HepG2 (cell line): Measurements from ENCODE around the gene UFSP2. TPM values are rescaled to one million over a fixed set of nuclear protein-coding genes. Genes with fewer than 3 reads are reported as not detected.

Experiments used
- ARID5B ChIP-seq: IDR thresholded peaks from 2 replicates; pipeline ENCODE4 v1.4.0; 2020; ENCODE audit warnings: mild to moderate bottlenecking, missing genetic modification reagents
- ARNTL ChIP-seq: sonication (generic); formaldehyde crosslinking; IDR thresholded peaks from 2 replicates; pipeline ENCODE4 v1.4.0; 2020; ENCODE audit warnings: mild to moderate bottlenecking, missing genetic modification reagents
- ATF7 ChIP-seq, 2 experiments: fragments of 450-650 bp in 1 of 2; sonication (generic) in 1 of 2; formaldehyde crosslinking in 1 of 2; IDR thresholded peaks; 2 replicates each; pipeline versions ENCODE4 v1.4.0 to v1.6.1; 2016 to 2020; ENCODE audit warnings: antibody characterized with exemption in 1 of 2, mild to moderate bottlenecking in 1 of 2, missing genetic modification reagents in 1 of 2
- ETS1 ChIP-seq: sonication (generic); formaldehyde crosslinking; IDR thresholded peaks from 2 replicates; pipeline ENCODE4 v1.4.0; 2020; ENCODE audit warnings: missing genetic modification reagents
- HOXA5 ChIP-seq: sonication (generic); formaldehyde crosslinking; IDR thresholded peaks from 2 replicates; pipeline ENCODE4 v1.4.0; 2020; ENCODE audit warnings: missing genetic modification reagents
- MIXL1 ChIP-seq: IDR thresholded peaks from 2 replicates; pipeline ENCODE4 v1.6.1; 2016
- MYPOP ChIP-seq: sonication (generic); formaldehyde crosslinking; IDR thresholded peaks from 2 replicates; pipeline ENCODE4 v1.8.1; 2023; ENCODE audit warnings: mild to moderate bottlenecking, moderate library complexity, missing genetic modification reagents
- POGK ChIP-seq: sonication (generic); formaldehyde crosslinking; conservative IDR thresholded peaks from 2 replicates; pipeline ENCODE4 v1.8.0; 2022; ENCODE audit warnings: mild to moderate bottlenecking, moderate library complexity, missing genetic modification reagents
- RNF2 ChIP-seq: fragments of 450-650 bp; conservative IDR thresholded peaks from 2 replicates; pipeline ENCODE4 v1.6.1; 2016; ENCODE audit warnings: low read depth
- RNF219 ChIP-seq: sonication (generic); formaldehyde crosslinking; IDR thresholded peaks from 2 replicates; pipeline ENCODE4 v1.5.0; 2020; ENCODE audit warnings: mild to moderate bottlenecking, missing genetic modification reagents
- THYN1 ChIP-seq: sonication (generic); formaldehyde crosslinking; IDR thresholded peaks from 2 replicates; pipeline ENCODE4 v1.8.1; 2023; ENCODE audit warnings: low read depth, mild to moderate bottlenecking, moderate library complexity, missing genetic modification reagents, borderline replicate concordance
- ZFP90 ChIP-seq: sonication (generic); formaldehyde crosslinking; IDR thresholded peaks from 2 replicates; pipeline ENCODE4 v1.8.0; 2022; ENCODE audit warnings: missing genetic modification reagents, mild to moderate bottlenecking, inconsistent platforms, borderline replicate concordance
- ZNF17 ChIP-seq: sonication (generic); formaldehyde crosslinking; IDR thresholded peaks from 2 replicates; pipeline ENCODE4 v1.5.0; 2020; ENCODE audit warnings: mild to moderate bottlenecking, missing genetic modification reagents
- ZNF234 ChIP-seq: sonication (generic); formaldehyde crosslinking; conservative IDR thresholded peaks from 2 replicates; pipeline ENCODE4 v1.5.1; 2020; ENCODE audit warnings: mild to moderate bottlenecking, missing genetic modification reagents
- ZNF510 ChIP-seq: sonication (generic); formaldehyde crosslinking; IDR thresholded peaks from 2 replicates; pipeline ENCODE4 v1.4.0; 2020; ENCODE audit warnings: low read depth, mild to moderate bottlenecking, missing genetic modification reagents
- ZNF562 ChIP-seq: sonication (generic); formaldehyde crosslinking; IDR thresholded peaks from 2 replicates; pipeline ENCODE4 v1.8.0; 2022; ENCODE audit warnings: missing genetic modification reagents, borderline replicate concordance
- ZNF563 ChIP-seq: sonication (generic); formaldehyde crosslinking; IDR thresholded peaks from 2 replicates; pipeline ENCODE4 v1.8.0; 2022; ENCODE audit warnings: mild to moderate bottlenecking, moderate library complexity, missing genetic modification reagents
- ZNF720 ChIP-seq: sonication (generic); formaldehyde crosslinking; IDR thresholded peaks from 2 replicates; pipeline ENCODE4 v1.4.0; 2020; ENCODE audit warnings: missing genetic modification reagents
- polyA plus RNA-seq, 8 experiments: library from polyadenylated mRNA; depleted of rRNA in 3 of 8; stranded (reverse) in 7 of 8; unstranded in 1 of 8; fragments of >200 nt; fragmentation: Illumina TruSeq in 4 of 8; extraction: Trizol in 4 of 8; gene quantifications; 2 replicates each; pipeline versions ENCODE4 v1.2.1 to v1.2.3, GENCODE V29; 2011 to 2016; ENCODE audit warnings: low read depth in 4 of 8, missing spikeins in 1 of 8, mixed read lengths in 1 of 8; ENCODE audit not compliant: insufficient read depth in 1 of 8
- total RNA-seq, 5 experiments: library from RNA; depleted of rRNA; stranded (reverse); fragments of >200 nt; fragmentation: Illumina TruSeq; extraction: Trizol; gene quantifications; 2 replicates each; pipeline ENCODE4 v1.2.3, GENCODE V29; 2016; ENCODE audit warnings: low read depth in 1 of 5

UFSP2 gene
- total and polyA plus RNA-seq, 2 of the 13 experiments (the other 11 are each of a cell fraction or from before 2014, with no cell fraction given), result 24.1 to 32.3 TPM

- TF ChIP-seq HOXA5 (CRISPR knock-in tag), result peak; percentile 92
- peak; percentile 98 for TF ChIP-seq ARNTL (CRISPR knock-in tag)
- no peak for TF ChIP-seq ATF7 (IDR thresholded peaks at IDR 0.05)
- TF ChIP-seq ATF7 (CRISPR knock-in tag; IDR thresholded peaks at IDR 0.05), result no peak
- peak; percentile 97 for TF ChIP-seq ZNF563 (CRISPR knock-in tag)
- TF ChIP-seq THYN1, result 0 out of 2 replicates have a peak, but pooled peaks have one; percentile 88
- peak; percentile 88; the same call in 1 of the 2 replicates for TF ChIP-seq ZNF17
- peak; percentile 94; the same call in 1 of the 2 replicates for TF ChIP-seq RNF219 (CRISPR knock-in tag)
- TF ChIP-seq ETS1 (CRISPR knock-in tag), result peak; percentile 96
- TF ChIP-seq ZNF510 (CRISPR knock-in tag), result peak; percentile 93; the same call in 1 of the 2 replicates
- no peak; the same call in 1 of the 2 replicates for TF ChIP-seq MYPOP
- no peak for TF ChIP-seq ZNF720 (CRISPR knock-in tag)
- peak; percentile 98 for TF ChIP-seq RNF2
- peak; percentile 94 for TF ChIP-seq POGK (CRISPR knock-in tag)
- peak; percentile 73; the same call in 1 of the 2 replicates for TF ChIP-seq ARID5B
- 0 out of 2 replicates have a peak, but pooled peaks have one; percentile 51 for TF ChIP-seq MIXL1 (CRISPR knock-in tag)
- TF ChIP-seq ZNF562 (CRISPR knock-in tag), result 0 out of 2 replicates have a peak, but pooled peaks have one; percentile 55
- peak; percentile 90; the same call in 1 of the 2 replicates for TF ChIP-seq ZFP90 (CRISPR knock-in tag)
- peak; percentile 63 for TF ChIP-seq ZNF234 (CRISPR knock-in tag)
These were observed 29.6 kb downstream of the UFSP2 start (continued) for GRCh38 chr4:185395956-185396723.
